HG02610 (cell line): ENCODE measurements around the gene APOO.

Source experiments
- ATAC-seq: cut with Tn5 transposase; IDR thresholded peaks from one replicate; pipeline ENCODE4 v1.9.1; 2021; ENCODE audit warnings: mild to moderate bottlenecking, moderate library complexity; ENCODE audit not compliant: unreplicated experiment

Gene APOO

GRCh38 chrX:23907498-23908218 lies at the start of gene APOO, which contains the start of gene CXorf58:
Gene APOO, minus strand, starts transcription at chrX:23907938. Its CDS starts 236 bp downstream, at chrX:23907702.
Gene CXorf58, plus strand, starts transcription at chrX:23908006. Its CDS starts 2,297 bp downstream, at chrX:23910303.
- peak; percentile 94 for ATAC-seq

- no peak for ATAC-seq
Measured at GRCh38 chrX:23954396-23954795, 46.7 kb upstream of the APOO start.

GRCh38 chrX:23953908-23954269 lies 46.2 kb upstream of the APOO start:
- no peak for ATAC-seq

GRCh38 chrX:23952984-23953907 lies 45.5 kb upstream of the APOO start:
- ATAC-seq: peak; percentile 97

GRCh38 chrX:23952391-23952790 lies 44.7 kb upstream of the APOO start:
- no peak for ATAC-seq

- ATAC-seq: no peak
Measured at GRCh38 chrX:23945206-23945605, 37.5 kb upstream of the APOO start.

GRCh38 chrX:23944234-23944633 lies 36.5 kb upstream of the APOO start:
- no peak for ATAC-seq

GRCh38 chrX:23939203-23939602 lies 31.5 kb upstream of the APOO start:
- no peak for ATAC-seq

- ATAC-seq: no peak
Measured at GRCh38 chrX:23938690-23939089, 31.0 kb upstream of the APOO start.

GRCh38 chrX:23937100-23937499 lies 29.4 kb upstream of the APOO start:
- no peak for ATAC-seq

GRCh38 chrX:23936180-23936579 lies 28.4 kb upstream of the APOO start:
- ATAC-seq: no peak

GRCh38 chrX:23935106-23935505 lies 27.4 kb upstream of the APOO start:
- ATAC-seq: no peak

GRCh38 chrX:23932046-23932445 lies 24.3 kb upstream of the APOO start:
- no peak for ATAC-seq

GRCh38 chrX:23930894-23931604 lies 23.3 kb upstream of the APOO start:
- ATAC-seq: no peak

- ATAC-seq: no peak
Measured at GRCh38 chrX:23926015-23926414, 18.3 kb upstream of the APOO start.

GRCh38 chrX:23919706-23920320 lies 12.1 kb upstream of the APOO start:
- ATAC-seq: no peak

- no peak for ATAC-seq
Measured at GRCh38 chrX:23919148-23919547, 11.4 kb upstream of the APOO start.

GRCh38 chrX:23911126-23911835 lies 3.5 kb upstream of the APOO start:
- no peak for ATAC-seq

GRCh38 chrX:23908219-23909004 lies 674 bp upstream of the APOO start:
- no peak for ATAC-seq

GRCh38 chrX:23907111-23907497 lies 634 bp downstream of the APOO start:
- no peak for ATAC-seq
